ENCODE measurements around the gene TIGAR. TPM values are rescaled to one million over a fixed set of nuclear protein-coding genes. Genes with fewer than 3 reads are reported as not detected.

Gene TIGAR
- total RNA-seq, 1 donor from 2014 or later = 13.6 TPM

DNA sequence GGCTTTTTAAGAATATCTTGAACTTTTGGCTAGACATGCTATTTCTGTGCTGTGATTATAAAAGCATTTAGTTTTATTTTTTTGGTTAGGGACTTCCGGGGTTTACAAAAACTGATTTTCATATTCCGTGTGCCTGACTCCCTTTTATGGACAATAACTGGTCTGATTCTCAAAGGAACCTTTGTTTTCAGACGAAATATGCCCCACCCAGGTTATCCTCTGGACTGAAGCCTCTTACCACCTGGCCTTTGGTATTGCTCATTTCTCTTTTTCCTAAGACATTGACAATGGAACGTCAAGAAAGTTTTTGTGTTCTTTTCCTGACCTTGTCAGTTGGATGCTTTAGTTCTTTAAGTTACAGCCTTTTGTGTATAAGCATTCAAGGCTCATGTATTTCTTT, 10.8 kb downstream of the TIGAR start:
- intact Hi-C loops (cut with DNase I) = no loop called here
- DNase-seq (no peak), ATAC-seq (ENCODE audit: poor library complexity) (no peak)

DNA sequence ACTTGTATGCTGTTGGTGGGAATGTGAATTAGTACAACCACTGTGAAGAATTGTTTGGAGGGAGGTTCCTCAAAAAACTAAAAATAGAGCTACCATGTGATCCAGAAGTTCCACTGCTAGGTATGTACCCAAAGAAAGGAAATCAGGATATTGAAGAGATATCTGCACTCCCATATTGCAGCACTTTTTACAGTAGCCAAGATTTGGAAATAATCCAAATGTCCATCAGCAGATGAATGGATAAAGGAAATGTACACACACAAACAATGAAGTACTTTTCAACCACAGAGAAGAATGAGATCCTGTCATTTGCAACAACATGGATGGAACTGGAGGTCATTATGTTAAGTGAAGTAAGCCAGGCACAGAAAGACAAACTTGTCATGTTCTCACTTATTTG, 25.9 kb downstream of the TIGAR start:
- no peak for DNase-seq
- ATAC-seq (ENCODE audit: poor library complexity) = no peak
- intact Hi-C loops (cut with DNase I) = no loop called here

DNA sequence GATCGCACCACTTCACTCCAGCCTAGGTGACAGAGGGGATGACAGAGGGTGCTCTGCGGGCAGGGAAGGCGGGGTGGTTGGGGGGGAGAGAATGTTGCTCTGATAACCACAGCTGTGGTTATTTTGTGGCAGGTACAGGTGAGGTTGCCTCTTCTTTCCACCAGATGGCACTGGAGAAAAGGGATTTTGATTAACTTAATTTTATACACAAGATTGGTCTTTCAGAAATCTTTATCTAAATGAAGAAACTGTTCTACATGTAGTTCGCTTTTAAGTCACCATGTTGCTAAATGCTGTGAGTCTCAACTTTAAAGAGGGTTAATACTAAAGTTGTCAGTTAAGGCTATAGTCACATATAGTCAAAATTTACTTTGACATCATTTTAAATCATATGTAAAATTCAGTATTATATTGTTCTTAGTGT, 32.8 kb downstream of the TIGAR start:
- intact Hi-C loops (cut with DNase I) = loop anchor here (10.0 kb wide), 1 partner anchor 171 kb away; no protein-coding TSS in a partner anchor
- DNase-seq (no peak), ATAC-seq (ENCODE audit: poor library complexity) (peak; percentile 36)

DNA sequence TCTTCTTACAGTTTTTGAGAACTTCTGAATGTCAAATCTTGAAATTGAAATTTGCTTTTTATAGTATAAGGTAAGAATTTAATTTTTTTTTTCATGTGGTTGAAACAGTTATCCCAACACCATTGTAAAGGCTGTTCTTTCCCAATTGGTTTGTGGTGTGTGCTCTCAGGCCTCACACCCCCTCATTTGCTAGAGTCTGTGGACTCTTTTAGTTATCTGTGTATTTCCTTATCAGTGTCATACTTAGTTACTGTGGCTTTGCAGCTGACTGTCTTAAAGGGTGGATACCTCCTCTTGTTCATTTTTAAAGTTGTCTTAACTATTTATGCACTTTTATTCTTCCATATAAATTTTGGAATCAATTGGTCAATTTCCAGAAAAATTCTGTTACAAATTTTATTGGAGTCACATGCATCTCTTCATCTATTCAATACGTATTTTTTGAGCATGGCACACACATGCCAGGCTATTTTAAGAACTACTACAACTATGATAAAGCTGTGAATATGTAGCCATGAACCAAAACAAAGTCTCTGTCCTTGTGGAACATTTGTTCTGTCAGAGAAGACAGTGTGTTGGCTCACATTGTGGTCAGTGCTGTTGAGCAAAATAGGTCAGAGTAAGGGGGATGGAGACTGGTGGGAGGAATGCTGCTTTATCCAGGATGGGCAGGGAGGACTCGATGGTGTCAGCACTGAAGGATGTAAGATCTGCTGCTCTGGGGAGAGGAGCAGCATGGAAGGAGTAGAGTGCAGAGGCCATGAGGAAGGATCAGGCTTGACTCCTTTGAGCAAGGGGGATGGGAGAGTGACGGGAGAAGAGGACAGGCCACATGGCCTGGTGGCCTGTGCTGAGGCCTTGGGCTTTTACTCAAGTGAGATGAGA, 34.4 kb downstream of the TIGAR start:
- ATAC-seq (ENCODE audit: poor library complexity) (peak; percentile 86), DNase-seq (no peak)
- intact Hi-C loops (cut with DNase I) = loop anchor here (10.0 kb wide), 1 partner anchor 169 kb away; no protein-coding TSS in a partner anchor

DNA sequence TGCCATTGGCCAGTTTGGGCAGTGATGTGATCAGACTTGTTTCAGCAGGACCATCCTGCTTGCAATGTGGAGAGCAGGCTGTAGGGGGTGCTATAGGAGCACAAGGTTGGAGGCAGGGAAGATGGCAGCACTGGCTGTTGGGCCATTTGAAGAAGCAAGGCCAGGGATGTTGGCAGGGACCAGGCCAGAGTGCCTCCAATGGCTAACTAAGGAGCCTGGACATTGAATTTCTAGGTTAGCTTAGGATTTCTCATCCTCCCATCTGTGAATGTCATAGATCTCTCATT, 35.0 kb downstream of the TIGAR start:
- ATAC-seq (ENCODE audit: poor library complexity) = no peak
- DNase-seq = no peak
- intact Hi-C loops (cut with DNase I) = loop anchor here (10.0 kb wide), 1 partner anchor 169 kb away; no protein-coding TSS in a partner anchor

DNA sequence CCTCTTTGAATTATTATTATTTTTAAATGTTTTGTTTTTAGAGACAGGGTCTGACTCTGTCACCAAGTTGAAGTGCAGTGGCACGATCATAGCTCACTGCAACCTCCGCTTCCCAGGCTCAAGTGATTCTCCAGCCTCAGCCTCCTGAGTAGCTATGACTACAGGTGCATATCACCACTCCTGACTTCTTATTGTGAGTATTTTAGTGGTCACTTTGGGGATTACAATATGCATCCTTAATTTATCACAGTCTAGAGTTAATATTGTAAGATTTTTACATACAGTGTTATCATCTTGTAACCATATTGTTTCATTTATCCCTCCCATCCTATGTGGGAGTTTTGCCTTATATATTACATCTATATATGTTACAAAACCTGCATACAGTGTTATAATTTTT, 45.1 kb downstream of the TIGAR start:
- intact Hi-C loops (cut with DNase I) = no loop called here
- DNase-seq = no peak
- ATAC-seq (ENCODE audit: poor library complexity) = no peak

DNA sequence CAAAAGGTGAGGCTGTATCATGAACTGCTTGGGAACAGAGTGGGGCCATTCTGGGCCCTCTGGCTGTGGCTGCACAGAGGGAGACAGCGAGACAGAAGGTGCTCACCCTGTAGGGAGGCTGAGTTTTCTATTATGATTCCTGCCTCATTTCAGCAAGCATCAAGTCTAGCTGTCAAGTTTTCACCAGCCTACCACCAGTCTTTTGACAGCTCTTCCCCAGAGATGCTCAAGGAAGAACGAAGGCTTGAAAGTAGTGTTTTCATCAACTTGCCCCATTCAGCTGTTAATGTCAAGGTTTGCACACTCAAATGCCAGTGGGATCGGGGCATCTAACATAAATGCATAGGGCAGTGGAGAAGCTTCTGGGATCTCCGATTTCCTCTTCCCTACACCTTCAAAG, 48.5 kb downstream of the TIGAR start:
- ATAC-seq (ENCODE audit: poor library complexity) = no peak

DNA sequence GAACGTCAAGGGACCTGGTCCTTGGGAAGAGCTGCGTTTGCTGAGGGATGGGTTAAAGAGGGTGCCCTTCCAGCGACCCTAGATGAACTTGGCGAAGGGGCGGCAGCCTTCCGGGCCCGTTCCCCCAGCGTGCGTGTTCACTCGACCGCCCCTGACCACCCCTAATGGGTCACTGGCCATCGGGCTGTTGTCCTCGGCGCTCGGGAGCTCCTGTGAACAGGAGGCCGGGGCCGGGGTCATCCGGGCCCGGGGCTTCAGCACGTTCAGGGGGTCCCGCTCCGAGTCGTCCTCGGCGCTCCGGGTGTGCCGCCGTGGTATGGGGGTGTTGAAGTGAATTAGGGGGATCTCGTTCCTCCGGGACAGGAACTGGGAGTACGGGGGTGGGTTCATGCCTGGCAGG, 49.3 kb downstream of the TIGAR start:
- DNase-seq = no peak
- no peak for ATAC-seq (ENCODE audit: poor library complexity)
- intact Hi-C loops (cut with DNase I) = no loop called here

More for the DNA sequence above, 48.5 kb downstream of the TIGAR start:
- intact Hi-C loops (cut with DNase I) = no loop called here
- DNase-seq = no peak

DNA sequence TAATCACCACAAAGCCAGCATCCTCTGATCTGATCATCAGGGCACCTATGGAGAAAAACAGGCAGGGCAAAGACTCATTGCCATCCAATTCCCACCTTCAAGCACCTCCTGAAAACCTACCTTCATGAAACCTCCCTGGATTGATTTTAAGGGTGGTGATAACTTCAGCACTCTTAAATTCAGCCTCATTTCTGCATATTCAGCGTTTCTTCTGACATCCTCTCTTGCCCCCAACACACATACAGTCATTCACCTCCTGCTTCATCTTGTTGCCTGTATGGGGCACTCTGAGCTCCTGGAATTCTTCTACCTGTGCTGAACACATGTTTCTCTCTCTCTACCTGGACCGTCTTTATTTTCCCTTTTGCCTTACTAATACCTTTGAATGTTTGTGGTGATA, 51.6 kb downstream of the TIGAR start:
- DNase-seq (no peak), ATAC-seq (ENCODE audit: poor library complexity) (no peak)
- intact Hi-C loops (cut with DNase I) = no loop called here

DNA sequence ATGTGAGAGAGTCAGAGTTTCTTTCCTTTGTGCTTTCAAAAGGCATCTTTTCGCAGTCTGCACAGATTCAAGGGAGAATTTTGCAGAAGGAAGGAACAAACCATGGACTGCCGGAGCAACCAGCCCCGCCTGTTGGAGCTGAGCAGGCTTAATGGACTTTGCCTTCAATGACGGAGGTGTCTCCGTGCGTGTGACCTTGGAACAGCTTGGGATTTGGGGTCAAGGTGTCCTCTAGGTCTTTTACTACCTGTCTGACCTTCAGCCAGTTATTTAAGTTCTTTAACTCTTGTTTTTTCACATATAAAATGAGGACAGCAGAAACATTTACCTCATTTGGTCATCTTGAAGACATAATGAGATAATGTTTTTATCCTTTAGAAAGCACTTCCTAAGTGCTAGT, 54.4 kb downstream of the TIGAR start:
- ATAC-seq (ENCODE audit: poor library complexity) (no peak), DNase-seq (no peak)
- intact Hi-C loops (cut with DNase I) = no loop called here

DNA sequence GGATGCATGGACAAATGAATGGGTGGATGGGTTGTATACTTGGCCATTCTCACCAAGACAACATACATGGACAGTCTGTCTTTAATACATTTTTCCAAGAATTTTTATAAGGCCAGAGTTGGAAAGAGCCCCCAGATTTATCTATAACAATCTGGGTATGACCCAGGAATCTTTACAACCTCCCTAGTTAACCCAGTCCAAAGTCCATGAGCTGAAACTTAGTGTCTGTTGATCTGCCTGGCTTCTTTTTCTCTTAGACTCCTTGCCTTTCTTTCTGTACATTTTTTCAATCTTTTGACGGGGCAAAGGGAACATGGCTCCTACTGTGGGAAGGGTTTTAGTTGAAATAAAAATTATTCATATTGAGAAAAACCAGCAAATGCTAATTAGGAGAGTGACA, 57.8 kb downstream of the TIGAR start:
- intact Hi-C loops (cut with DNase I) = no loop called here

DNA sequence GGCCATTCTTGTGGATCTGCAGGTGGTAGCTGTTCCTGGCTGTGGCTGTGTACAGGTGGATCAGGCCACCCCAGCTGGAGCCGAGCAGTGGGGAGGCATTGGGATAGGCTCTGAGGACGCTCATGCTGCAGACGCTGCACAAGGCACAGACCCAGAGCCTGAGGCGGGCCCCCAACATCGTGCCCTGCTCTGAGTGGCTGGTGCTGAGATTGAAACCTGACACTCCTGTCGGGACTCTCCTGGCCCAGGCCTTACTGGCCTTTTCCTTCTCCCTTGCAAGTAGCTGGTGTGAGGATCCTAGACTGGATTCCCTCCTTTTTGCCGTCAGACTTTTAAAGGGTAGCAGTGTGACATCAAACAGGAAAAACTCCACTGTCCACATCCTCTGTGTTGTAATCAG, 58.4 kb downstream of the TIGAR start, which contains the start of gene FGF23:
FGF23 (minus strand) TSS at position 308 of the 400 bp plus-strand sequence; CDS start at position 178, 130 bp downstream.
- ATAC-seq (ENCODE audit: poor library complexity) = no peak
- DNase-seq = no peak
- intact Hi-C loops (cut with DNase I) = no loop called here

More for the DNA sequence above, 57.8 kb downstream of the TIGAR start:
- ATAC-seq (ENCODE audit: poor library complexity) (no peak), DNase-seq (no peak)

DNA sequence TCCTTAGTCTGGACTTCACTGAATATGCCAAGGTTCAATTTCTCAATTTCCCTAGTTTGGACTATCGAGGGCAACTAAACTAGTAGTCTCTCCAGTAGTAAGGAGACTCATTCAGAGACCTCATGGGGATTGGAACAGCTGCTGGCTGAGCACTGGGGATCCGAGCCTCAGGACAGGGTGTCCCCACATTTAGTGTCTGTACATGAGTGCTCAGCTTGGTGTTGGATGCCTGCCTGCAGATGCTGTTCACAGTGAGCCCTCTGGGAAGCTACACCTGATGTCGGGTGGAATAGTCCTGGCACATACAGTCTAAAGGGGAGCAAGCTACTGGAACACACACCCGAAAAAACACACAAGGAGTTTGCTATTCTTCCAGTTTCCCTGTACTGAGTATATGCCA, 59.3 kb downstream of the TIGAR start:
- intact Hi-C loops (cut with DNase I) = no loop called here
- DNase-seq = no peak
- no peak for ATAC-seq (ENCODE audit: poor library complexity)

DNA sequence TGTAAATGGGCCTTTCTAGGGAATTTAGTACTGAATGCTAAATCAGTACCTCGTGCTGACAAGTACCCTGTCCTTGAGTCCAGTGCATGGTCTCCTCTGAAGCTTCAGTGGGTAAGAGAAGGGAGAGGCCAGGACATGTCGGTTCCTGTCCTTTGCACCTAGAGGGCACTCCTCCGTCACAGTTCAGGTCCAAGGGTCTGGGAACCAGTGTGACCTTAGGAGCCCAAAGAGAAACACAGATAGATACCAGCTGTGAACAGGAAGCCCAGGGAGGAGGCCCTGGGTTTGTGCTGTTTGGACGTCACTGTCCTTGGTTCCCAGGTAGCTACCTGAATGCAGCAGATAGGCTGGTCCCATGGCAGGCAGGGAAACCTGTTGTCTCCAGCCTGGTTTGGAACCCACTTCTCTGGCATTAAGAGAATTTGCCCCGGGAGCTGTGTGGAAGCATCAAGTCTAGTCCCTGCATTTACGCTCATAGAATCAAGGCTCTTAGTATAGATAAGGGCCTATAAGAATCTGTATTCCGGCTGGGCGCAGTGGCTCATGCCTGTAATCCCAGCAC, 62.4 kb downstream of the TIGAR start:
- intact Hi-C loops (cut with DNase I) = no loop called here
- no peak for ATAC-seq (ENCODE audit: poor library complexity)
- DNase-seq = no peak

DNA sequence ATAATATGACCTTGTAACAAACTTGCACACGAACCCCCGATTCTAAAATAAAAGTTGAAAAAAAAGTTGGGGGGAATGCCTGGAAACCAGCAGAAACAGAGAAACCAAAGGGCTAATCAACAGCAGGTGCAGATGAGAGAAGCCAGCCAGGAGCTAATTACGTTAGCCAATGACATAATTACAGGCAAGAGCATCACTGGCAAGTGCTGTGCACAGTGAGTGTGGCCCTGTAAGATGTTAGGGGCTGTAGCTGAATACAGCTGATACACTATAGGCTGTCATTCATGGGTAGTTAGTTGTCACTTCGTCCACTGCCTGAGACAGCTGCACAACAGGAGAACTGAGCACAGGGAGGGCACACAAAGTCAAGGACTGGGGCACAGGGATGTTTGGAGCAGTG, 65.8 kb downstream of the TIGAR start:
- ATAC-seq (ENCODE audit: poor library complexity) (no peak), DNase-seq (no peak)
- intact Hi-C loops (cut with DNase I) = no loop called here

DNA sequence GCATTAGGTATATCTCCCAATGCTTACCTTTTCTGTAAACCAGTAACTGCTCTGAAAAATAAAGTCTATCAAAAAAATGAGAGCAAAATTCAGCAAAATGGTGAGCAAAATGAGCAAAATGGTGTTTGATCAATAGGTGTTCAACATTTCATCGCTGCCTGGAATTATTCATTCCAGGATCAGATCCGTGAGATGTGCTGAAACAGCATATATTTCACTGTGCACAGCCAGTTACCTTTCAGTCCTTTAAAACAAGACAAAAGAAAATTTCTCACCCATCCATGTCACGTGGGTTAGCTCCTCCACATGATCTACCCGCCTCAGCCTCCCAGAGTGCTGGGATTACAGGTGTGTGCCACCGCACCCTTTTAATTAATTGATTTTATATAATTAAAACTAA, 66.6 kb downstream of the TIGAR start:
- ATAC-seq (ENCODE audit: poor library complexity) = no peak

DNA sequence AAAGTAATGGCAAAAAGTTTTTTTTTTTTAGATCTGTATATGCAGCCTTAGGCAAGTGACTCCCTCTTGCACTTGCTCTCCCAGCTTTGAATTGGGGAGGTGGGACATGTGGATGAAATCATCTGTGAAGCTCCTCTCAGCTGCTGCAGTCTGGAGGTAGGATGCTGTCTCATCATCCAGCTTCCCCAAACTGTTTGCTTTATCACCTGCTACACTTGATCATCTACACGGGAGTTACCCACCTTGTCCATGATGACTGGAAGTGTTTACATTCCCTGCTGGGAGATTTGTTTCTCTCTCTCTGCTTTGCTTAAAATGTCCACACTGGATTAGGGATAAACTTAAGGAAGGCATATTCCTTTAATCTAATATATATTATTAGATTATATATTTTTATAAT, 67.0 kb downstream of the TIGAR start:
- no peak for ATAC-seq (ENCODE audit: poor library complexity)
- no peak for DNase-seq
- intact Hi-C loops (cut with DNase I) = no loop called here

More for the DNA sequence above, 66.6 kb downstream of the TIGAR start:
- intact Hi-C loops (cut with DNase I) = no loop called here
- no peak for DNase-seq

DNA sequence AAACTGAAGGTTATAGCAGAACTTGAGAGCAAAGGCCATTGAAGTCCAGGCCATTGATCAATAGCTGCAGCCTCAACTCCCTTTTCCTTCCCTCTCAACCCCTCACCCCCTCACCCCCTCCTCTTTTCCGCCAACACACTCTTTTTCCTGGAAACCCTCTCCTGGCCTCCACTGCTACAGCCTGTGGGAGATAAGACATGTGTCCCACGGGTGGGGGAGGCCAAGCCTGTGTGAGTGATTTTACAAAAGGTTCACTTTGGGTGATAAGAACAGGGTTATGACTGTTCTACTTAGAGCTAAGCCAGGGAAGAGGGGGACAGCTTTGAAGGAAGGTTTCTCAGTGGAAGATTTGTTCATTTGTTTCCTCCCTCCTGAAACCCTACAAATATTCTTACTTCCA, 67.6 kb downstream of the TIGAR start:
- intact Hi-C loops (cut with DNase I) = no loop called here
- ATAC-seq (ENCODE audit: poor library complexity) = no peak
- no peak for DNase-seq

DNA sequence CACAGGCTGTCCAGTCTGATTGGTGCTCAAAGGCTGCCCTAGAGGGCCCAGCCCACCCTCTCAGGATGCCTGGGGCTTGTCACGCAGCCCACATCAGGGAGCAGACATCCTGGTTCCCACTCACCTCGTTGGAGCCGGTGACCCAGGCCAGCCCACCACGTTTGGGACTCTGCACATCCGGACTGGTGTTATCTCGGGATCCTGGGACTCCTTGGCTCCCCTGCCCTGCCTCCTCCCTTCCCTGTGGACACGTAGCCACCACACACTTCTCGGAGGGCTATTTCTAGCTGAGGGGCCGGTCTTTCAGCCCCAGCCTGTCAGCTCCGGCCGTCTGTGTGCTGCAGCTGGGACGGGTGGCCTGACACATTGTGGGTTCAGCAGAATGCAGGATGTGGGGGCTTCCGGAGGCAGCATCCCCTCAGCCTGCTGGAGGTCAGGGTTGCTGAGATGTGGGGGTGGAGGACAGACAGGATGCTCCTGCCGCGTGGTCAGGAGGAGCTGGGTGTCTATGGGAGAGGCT, 71.3 kb downstream of the TIGAR start:
- DNase-seq = no peak
- intact Hi-C loops (cut with DNase I) = no loop called here
- ATAC-seq (ENCODE audit: poor library complexity) = peak; percentile 39

DNA sequence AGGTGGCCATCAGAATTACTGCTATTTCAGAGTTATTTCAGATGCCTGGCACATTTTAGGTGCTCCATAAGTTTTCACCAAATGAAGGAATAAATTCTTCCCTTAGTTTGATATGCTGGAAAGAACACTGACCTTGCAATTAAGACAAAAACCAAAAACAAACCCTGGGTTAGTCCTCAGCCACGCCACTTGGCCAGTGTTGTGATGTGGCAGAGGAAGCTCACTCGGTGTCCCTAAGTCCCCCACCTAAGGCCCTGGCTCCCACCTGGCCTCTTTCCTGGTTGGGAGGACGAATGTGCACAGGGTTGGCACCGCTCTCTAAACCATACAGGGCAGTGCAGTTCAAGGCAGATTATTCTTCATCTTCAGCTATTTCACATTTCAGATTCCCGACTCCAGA, 72.2 kb downstream of the TIGAR start:
- DNase-seq (no peak), ATAC-seq (ENCODE audit: poor library complexity) (no peak)
- intact Hi-C loops (cut with DNase I) = no loop called here

All from Right ventricle myocardium superior (tissue), 1 donor.